HFF-Myc (cell line): ENCODE data around the gene CDH23.

ENCODE experiments used
- DNase-seq: peaks from one replicate; pipeline ENCODE4 v3.0.0-alpha.2; 2011; ENCODE audit warnings: low read depth; ENCODE audit errors: extremely low read depth
- H3K4me3 ChIP-seq: replicated peaks from 2 replicates; pipeline ENCODE4 v1.5.1; 2011; ENCODE audit warnings: low read depth, mild to moderate bottlenecking, control low read depth, low read length
- TF ChIP-seq, protein P1 (sequence below): IDR thresholded peaks from 2 replicates; pipeline ENCODE4 v1.5.1; 2012; ENCODE audit warnings: mild to moderate bottlenecking, low read depth, low read length, control low read depth; ENCODE audit errors: missing control alignments

Gene CDH23

DNA sequence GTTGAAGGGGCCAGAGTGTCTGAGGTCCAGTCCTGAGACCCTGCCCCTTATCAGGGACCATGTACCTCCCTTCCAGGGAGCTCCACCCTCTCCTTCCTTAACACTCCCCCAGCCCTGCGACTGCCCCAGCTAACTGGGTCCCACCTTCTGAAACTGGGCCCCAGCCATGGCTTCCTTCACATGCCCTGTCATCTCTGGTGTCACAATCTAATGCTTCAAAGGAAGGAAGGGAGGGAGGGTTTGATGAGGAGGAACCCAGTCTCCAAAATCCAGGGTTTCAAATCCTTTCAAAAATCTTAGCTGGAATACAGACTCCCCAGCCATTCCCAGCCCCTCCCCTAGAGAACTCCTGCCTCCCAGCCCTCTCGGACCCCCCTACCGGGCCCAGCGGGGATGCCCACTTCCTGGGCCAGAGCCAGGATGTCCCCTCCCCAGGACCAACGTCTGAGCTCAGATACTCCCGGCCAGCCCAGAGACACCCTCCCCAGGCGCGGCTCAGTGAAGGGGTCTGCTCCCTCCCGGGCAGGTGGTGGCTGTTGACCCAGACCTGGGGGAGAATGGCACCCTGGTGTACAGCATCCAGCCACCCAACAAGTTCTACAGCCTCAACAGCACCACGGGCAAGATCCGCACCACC lies 304.9 kb downstream of the CDH23 start:
- TF ChIP-seq, protein P1, sequence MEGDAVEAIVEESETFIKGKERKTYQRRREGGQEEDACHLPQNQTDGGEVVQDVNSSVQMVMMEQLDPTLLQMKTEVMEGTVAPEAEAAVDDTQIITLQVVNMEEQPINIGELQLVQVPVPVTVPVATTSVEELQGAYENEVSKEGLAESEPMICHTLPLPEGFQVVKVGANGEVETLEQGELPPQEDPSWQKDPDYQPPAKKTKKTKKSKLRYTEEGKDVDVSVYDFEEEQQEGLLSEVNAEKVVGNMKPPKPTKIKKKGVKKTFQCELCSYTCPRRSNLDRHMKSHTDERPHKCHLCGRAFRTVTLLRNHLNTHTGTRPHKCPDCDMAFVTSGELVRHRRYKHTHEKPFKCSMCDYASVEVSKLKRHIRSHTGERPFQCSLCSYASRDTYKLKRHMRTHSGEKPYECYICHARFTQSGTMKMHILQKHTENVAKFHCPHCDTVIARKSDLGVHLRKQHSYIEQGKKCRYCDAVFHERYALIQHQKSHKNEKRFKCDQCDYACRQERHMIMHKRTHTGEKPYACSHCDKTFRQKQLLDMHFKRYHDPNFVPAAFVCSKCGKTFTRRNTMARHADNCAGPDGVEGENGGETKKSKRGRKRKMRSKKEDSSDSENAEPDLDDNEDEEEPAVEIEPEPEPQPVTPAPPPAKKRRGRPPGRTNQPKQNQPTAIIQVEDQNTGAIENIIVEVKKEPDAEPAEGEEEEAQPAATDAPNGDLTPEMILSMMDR = no peak
- DNase-seq = no peak
- H3K4me3 ChIP-seq = no peak overlapping the region

DNA sequence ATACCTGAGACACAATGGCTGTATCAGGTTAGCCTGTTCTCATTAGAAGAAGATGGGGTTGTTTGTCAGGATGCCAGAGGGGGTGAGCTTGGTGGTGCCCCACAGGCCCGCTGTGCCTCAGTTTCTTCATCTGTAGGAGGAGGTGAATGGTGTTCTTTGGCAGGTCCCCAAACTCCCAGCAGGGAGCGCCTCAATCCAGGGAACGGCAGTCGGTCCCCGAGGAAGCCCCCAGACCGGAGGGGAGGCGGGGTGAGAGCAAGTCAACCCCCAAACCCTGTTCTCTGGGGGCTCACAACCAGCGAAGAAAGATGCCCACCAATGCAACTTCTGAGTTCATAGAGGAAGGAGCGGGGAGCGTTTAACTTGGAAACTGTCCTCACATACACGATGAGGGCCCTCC lies 306.9 kb downstream of the CDH23 start:
- H3K4me3 ChIP-seq = no peak overlapping the region
- no peak for DNase-seq

DNA sequence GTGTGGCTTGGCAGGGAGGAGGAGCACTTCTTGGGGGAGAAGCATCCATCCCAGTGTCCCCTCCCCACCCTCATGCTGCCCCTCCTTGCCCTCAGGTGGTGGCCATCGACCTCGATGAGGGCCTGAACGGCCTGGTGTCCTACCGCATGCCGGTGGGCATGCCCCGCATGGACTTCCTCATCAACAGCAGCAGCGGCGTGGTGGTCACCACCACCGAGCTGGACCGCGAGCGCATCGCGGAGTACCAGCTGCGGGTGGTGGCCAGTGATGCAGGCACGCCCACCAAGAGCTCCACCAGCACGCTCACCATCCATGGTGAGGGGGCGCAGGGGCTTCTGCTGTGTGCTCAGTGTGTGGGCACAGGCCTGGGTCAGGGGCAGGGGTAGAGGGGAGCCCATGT lies 308.1 kb downstream of the CDH23 start:
- no peak for DNase-seq
- H3K4me3 ChIP-seq = no peak overlapping the region
- TF ChIP-seq, protein P1 = no peak

More for the DNA sequence above, 306.9 kb downstream of the CDH23 start:
- TF ChIP-seq, protein P1 = no peak

DNA sequence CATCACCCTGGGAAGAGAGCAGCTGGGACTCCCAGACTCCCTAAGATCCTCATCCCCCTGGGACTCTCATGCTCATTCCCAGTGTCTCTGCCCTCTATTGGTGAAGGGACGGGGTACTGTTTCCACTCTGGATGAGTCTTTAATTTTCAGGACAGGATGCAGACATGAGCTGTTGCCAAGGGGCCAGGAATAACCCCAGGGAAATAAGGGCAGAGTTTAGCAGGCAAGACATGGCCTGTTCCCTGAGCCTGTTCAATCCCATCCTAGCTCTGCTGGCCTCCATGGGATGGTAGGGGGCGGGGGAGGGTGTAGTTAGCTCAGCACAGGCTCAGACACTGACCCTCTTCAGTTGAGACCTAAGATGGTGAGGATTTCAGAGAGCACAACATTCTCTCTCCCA lies 308.9 kb downstream of the CDH23 start:
- TF ChIP-seq, protein P1 = no peak
- DNase-seq = no peak

DNA sequence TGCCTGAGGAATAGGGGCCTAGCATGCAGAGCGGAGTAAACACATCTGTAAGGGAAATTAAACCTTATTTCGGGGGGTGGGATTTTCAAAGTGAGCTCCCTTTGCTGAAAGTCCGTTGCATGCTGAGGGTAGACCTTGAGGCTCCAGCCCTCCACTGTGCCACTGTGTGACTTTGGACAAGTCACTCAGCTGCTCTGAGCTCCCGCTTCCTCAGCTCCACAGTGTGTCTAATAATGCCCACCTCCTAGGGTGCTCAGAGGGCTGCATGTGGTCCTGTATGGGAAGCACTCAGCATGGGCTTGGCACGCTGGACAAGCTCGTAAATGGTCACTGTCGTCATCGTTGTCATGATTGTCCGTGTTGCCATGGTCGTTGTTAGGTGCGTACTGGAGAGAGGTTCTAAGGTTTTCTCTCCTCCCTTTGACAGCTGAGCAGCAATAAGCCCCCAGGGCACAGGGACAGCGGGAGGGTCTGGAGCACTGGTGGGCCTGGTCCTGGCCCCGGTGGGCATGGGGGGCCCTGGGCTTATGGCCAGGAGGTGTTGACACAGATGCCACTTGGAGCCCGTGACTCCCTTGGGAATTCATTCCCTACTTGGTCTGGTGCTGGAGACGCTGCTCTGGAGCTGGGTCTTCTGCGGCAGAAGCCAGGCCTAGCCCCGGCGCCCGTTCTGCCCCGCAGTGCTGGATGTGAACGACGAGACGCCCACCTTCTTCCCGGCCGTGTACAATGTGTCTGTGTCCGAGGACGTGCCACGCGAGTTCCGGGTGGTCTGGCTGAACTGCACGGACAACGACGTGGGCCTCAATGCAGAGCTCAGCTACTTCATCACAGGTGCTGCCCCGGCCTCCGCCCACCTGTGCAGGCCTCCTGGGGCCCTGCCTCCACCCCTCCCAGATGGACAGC lies 309.7 kb downstream of the CDH23 start:
- DNase-seq = no peak
- no peak overlapping the region for H3K4me3 ChIP-seq
- TF ChIP-seq, protein P1 = no peak

More for the DNA sequence above, 308.9 kb downstream of the CDH23 start:
- H3K4me3 ChIP-seq = no peak overlapping the region

DNA sequence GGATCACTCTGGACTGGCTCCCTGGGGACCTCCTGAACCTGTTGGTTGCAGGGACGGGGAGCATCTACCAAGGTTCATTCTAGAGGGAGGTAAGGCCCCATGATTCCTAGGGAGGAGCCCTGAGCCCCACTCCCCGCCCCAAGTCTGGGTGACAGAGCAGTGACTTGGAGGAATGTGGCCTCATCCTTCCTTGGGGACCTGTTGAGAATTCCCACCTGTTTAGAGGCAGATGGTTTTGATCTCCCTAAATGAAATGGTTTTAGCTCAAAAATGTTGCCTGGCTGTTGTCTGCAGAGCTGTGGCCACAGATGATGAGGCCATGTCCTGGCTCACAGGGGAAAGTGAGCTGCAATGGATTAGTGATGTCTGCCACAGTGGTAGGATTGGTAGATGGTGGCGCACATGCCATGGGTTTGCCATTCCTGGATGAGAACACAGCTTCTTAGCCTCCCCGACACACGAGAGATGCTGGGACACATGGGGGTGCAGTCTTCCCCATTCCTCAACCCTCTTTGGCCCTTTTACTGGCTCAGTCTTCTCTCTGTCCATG lies 310.6 kb downstream of the CDH23 start:
- TF ChIP-seq, protein P1 = no peak
- no peak for DNase-seq

More for the DNA sequence above, 310.6 kb downstream of the CDH23 start:
- no peak overlapping the region for H3K4me3 ChIP-seq
